ENCODE measurements around the gene G2E3. TPM values are rescaled to one million over a fixed set of nuclear protein-coding genes. Genes with fewer than 3 reads are reported as not detected.
"Not testable (repeated sequence)": the region's sequence is repeated elsewhere in the genome, so short reads cannot be mapped to it uniquely, and the experiment has no call there.

G2E3 gene
- total RNA-seq, 1 donor, result 11.9 TPM

DNA sequence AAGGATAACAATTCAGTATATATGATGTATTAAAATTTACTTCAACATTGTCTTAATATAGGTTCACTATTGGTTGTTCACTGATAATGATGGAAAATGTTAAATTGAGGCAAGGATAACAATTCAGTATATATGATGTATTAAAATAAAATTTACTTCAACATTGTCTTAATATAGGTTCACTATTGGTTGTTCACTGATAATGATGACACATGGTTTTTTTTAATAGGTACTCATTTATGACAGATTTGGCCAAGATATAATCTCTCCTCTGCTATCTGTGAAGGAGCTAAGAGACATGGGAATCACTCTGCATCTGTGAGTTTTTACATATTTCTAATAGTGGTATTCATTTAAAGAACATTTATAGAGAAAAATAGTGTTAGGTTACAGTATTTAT, 71.3 kb downstream of the G2E3 start:
- TF ChIP-seq, protein P1, sequence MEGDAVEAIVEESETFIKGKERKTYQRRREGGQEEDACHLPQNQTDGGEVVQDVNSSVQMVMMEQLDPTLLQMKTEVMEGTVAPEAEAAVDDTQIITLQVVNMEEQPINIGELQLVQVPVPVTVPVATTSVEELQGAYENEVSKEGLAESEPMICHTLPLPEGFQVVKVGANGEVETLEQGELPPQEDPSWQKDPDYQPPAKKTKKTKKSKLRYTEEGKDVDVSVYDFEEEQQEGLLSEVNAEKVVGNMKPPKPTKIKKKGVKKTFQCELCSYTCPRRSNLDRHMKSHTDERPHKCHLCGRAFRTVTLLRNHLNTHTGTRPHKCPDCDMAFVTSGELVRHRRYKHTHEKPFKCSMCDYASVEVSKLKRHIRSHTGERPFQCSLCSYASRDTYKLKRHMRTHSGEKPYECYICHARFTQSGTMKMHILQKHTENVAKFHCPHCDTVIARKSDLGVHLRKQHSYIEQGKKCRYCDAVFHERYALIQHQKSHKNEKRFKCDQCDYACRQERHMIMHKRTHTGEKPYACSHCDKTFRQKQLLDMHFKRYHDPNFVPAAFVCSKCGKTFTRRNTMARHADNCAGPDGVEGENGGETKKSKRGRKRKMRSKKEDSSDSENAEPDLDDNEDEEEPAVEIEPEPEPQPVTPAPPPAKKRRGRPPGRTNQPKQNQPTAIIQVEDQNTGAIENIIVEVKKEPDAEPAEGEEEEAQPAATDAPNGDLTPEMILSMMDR (IDR thresholded peaks at IDR 0.05; ENCODE audit: extremely low read depth, low read depth, low read length), result no peak
- peaks cover 84% of the 10 kb centered on the region for H3K79me2 ChIP-seq (ENCODE audit: insufficient read depth, low read length)
- no peak overlapping the region for H3K4me2 ChIP-seq (ENCODE audit: insufficient read depth, low read length)
- H3K4me3 ChIP-seq (ENCODE audit: insufficient read depth, low read length), result no peak overlapping the region
- H3K4me1 ChIP-seq (ENCODE audit: insufficient read depth, low read length), result peaks cover 8% of the 10 kb centered on the region
- peaks cover 25% of the 10 kb centered on the region for H4K20me1 ChIP-seq (ENCODE audit: insufficient read depth, low read length)
- no peak overlapping the region for H2AFZ ChIP-seq (ENCODE audit: low read length)
- no peaks in the 10 kb centered on the region for H3K9me3 ChIP-seq (ENCODE audit: low read depth, low read length)
- DNase-seq (ENCODE audit: insufficient read length, low spot score, missing footprints), result no peak
- no peak overlapping the region for H3K27ac ChIP-seq (ENCODE audit: low read depth, low read length)
- H3K27me3 ChIP-seq (ENCODE audit: insufficient read depth, low read length), result no peaks in the 10 kb centered on the region
- H3K36me3 ChIP-seq (ENCODE audit: insufficient read depth, low read length), result peaks cover 33% of the 10 kb centered on the region

DNA sequence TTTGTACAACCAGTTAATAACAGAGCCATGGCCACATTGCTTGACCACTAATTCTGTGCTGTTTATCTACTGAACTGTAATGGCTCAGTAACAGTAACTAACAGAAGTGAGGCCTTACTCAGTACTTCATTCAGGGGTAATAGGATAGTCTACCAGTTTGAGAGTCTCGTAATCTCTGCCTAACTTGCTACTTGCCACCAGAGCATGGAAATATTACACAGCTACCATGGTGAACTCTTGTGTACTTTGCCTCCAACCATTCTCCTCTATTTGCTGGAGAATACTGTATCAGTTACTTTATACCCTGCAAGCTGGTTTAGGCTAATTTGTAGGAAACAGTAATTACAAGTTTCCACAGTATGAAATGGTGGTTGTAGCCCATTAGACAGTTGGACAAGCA, 73.8 kb downstream of the G2E3 start:
- DNase-seq (ENCODE audit: insufficient read length, low spot score, missing footprints), result no peak

DNA sequence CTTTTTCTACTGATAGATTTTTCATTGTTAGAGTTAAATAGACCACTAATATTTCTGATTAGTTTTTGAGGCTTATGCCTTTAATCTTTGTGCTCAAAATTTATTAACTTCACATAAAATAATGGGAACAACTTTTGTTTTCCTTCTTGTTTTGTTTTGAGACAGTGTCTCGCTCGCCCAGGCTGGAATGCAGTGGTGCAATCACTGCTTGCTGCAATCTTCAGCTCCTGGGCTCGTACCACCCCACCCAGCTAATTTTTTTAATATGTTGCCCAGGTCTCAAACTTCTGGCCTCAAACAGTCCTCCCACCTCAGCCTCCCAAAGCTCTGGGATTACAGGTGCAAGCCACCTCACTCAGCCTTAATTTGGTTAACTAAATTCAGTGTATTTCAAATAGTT, 80.0 kb downstream of the G2E3 start:
- no peak overlapping the region for H3K4me3 ChIP-seq (ENCODE audit: insufficient read depth, low read length)
- H2AFZ ChIP-seq (ENCODE audit: low read length), result no peak overlapping the region
- no peaks in the 10 kb centered on the region for H3K9me3 ChIP-seq (ENCODE audit: low read depth, low read length)
- H3K4me1 ChIP-seq (ENCODE audit: insufficient read depth, low read length), result no peaks in the 10 kb centered on the region
- no peak for DNase-seq (ENCODE audit: insufficient read length, low spot score, missing footprints)
- H3K36me3 ChIP-seq (ENCODE audit: insufficient read depth, low read length), result peaks cover 41% of the 10 kb centered on the region
- no peaks in the 10 kb centered on the region for H3K27me3 ChIP-seq (ENCODE audit: insufficient read depth, low read length)
- peaks cover 7% of the 10 kb centered on the region for H4K20me1 ChIP-seq (ENCODE audit: insufficient read depth, low read length)
- no peak overlapping the region for H3K27ac ChIP-seq (ENCODE audit: low read depth, low read length)
- TF ChIP-seq, protein P1 (IDR thresholded peaks at IDR 0.05; ENCODE audit: extremely low read depth, low read depth, low read length), result no peak
- no peak overlapping the region for H3K4me2 ChIP-seq (ENCODE audit: insufficient read depth, low read length)
- peaks cover 44% of the 10 kb centered on the region for H3K79me2 ChIP-seq (ENCODE audit: insufficient read depth, low read length)

More for the DNA sequence above, 73.8 kb downstream of the G2E3 start:
- Histone ChIP-seq H3K4me2 (ENCODE audit: insufficient read depth, low read length) (no peak overlapping the region), H3K27me3 (ENCODE audit: insufficient read depth, low read length) (no peaks in the 10 kb centered on the region), H3K9me3 (ENCODE audit: low read depth, low read length) (no peaks in the 10 kb centered on the region), H3K27ac (ENCODE audit: low read depth, low read length) (no peak overlapping the region), H3K79me2 (ENCODE audit: insufficient read depth, low read length) (peaks cover 80% of the 10 kb centered on the region), H3K36me3 (ENCODE audit: insufficient read depth, low read length) (peaks cover 38% of the 10 kb centered on the region), H3K4me1 (ENCODE audit: insufficient read depth, low read length) (peaks cover 8% of the 10 kb centered on the region), H4K20me1 (ENCODE audit: insufficient read depth, low read length) (peaks cover 19% of the 10 kb centered on the region), H2AFZ (ENCODE audit: low read length) (no peak overlapping the region), H3K4me3 (ENCODE audit: insufficient read depth, low read length) (no peak overlapping the region)
- TF ChIP-seq, protein P1 (IDR thresholded peaks at IDR 0.05; ENCODE audit: extremely low read depth, low read depth, low read length), result no peak

DNA sequence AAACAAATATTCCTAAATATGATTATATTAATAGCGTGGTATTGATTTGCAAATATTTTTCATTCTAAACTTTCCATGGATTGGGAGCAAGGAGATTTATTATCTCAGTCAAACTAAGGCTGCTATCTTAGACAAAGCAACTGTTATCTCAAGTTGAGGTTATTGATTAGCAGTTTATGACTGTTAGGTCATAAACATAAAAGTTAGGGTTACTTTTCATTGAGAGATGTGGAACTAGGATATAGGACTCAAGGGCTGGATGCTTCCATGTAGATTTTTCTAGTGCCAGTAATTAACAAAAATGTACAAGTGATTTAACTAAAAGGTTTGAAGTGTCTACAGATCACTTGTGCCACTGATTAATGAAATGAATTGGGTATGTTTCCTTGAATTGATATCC, 82.2 kb downstream of the G2E3 start:
- peaks cover 46% of the 10 kb centered on the region for H3K79me2 ChIP-seq (ENCODE audit: insufficient read depth, low read length)

DNA sequence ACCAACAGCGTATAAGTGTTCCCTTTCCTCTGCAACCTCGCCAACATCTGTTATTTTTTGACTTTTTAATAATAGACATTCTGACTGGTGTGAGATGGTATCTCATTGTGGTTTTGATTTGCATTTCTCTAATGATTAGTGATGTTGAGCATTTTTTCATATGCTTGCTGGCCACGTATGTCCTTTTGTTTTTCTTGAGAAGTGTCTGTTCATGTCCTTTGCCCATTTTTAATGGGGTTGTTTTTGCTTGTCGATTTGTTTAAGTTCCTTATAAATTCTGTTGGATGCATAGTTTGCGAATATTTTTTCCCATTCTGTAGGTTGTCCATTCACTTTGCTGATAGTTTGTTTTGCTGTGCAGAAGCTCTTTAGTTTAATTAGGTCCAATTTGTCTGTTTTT, 85.5 kb downstream of the G2E3 start:
- peaks cover 54% of the 10 kb centered on the region for H3K36me3 ChIP-seq (ENCODE audit: insufficient read depth, low read length)
- H3K9me3 ChIP-seq (ENCODE audit: low read depth, low read length); H3K27ac ChIP-seq (ENCODE audit: low read depth, low read length); H3K4me2 ChIP-seq (ENCODE audit: insufficient read depth, low read length); H3K4me3 ChIP-seq (ENCODE audit: insufficient read depth, low read length); H3K27me3 ChIP-seq (ENCODE audit: insufficient read depth, low read length); H2AFZ ChIP-seq (ENCODE audit: low read length); H4K20me1 ChIP-seq (ENCODE audit: insufficient read depth, low read length); DNase-seq (ENCODE audit: insufficient read length, low spot score, missing footprints); H3K4me1 ChIP-seq (ENCODE audit: insufficient read depth, low read length): not testable (repeated sequence)
- H3K79me2 ChIP-seq (ENCODE audit: insufficient read depth, low read length), result peaks cover 49% of the 10 kb centered on the region

More for the DNA sequence above, 82.2 kb downstream of the G2E3 start:
- Histone ChIP-seq H3K27ac (ENCODE audit: low read depth, low read length) (no peak overlapping the region), H4K20me1 (ENCODE audit: insufficient read depth, low read length) (peaks cover 10% of the 10 kb centered on the region), H3K27me3 (ENCODE audit: insufficient read depth, low read length) (no peaks in the 10 kb centered on the region), H3K4me1 (ENCODE audit: insufficient read depth, low read length) (no peaks in the 10 kb centered on the region), H3K4me2 (ENCODE audit: insufficient read depth, low read length) (no peak overlapping the region), H3K9me3 (ENCODE audit: low read depth, low read length) (no peaks in the 10 kb centered on the region), H2AFZ (ENCODE audit: low read length) (no peak overlapping the region), H3K4me3 (ENCODE audit: insufficient read depth, low read length) (no peak overlapping the region), H3K36me3 (ENCODE audit: insufficient read depth, low read length) (peaks cover 44% of the 10 kb centered on the region)
- TF ChIP-seq, protein P1 (IDR thresholded peaks at IDR 0.05; ENCODE audit: extremely low read depth, low read depth, low read length), result no peak
- DNase-seq (ENCODE audit: insufficient read length, low spot score, missing footprints), result no peak

Data from osteoblast (primary cell).